Stomach (tissue), 9 donors: ENCODE measurements around the gene GPR17. TPM values are rescaled to one million over a fixed set of nuclear protein-coding genes. Genes with fewer than 3 reads are reported as not detected.

Experiments used
- DNase-seq, 2 donors: peaks; one replicate each; pipeline versions ENCODE4 v3.0.0 to v3.0.0-alpha.2; 2013 to 2019
- H3K27ac ChIP-seq, 5 donors: fragments of 200-600 bp in 4 of 5; sonication (generic) in 4 of 5; one replicate each; pipeline ENCODE4 v1.5.1; 2013 to 2019; ENCODE audit warnings: mild to moderate bottlenecking in 1 of 5, moderate library complexity in 1 of 5
- H3K27me3 ChIP-seq, 3 donors: fragments of 200-600 bp; sonication (generic); one replicate each; pipeline ENCODE4 v1.5.1; 2017 to 2019; ENCODE audit warnings: mixed run types in 1 of 3
- H3K36me3 ChIP-seq, 4 donors: fragments of 200-600 bp; sonication (generic); 1 replicate in 3 of 4; 2 replicates in 1 of 4; pipeline ENCODE4 v1.5.1; 2016 to 2019
- H3K4me1 ChIP-seq, 4 donors: fragments of 200-600 bp; sonication (generic); one replicate each; pipeline ENCODE4 v1.5.1; 2016 to 2019
- H3K4me3 ChIP-seq, 4 donors: fragments of 200-600 bp; sonication (generic) in 3 of 4; one replicate each; pipeline ENCODE4 v1.5.1; 2016 to 2019; ENCODE audit warnings: mild to moderate bottlenecking in 1 of 4
- H3K9me3 ChIP-seq, 4 donors: fragments of 200-600 bp; sonication (generic); one replicate each; pipeline ENCODE4 v1.5.1; 2016 to 2019
- CTCF ChIP-seq, 7 experiments: fragments of 450-650 bp in 4 of 7; fragments of 200-600 bp in 3 of 7; sonication (generic) in 3 of 7; IDR thresholded peaks; one replicate each; pipeline ENCODE4 v1.5.1; 2016 to 2019; ENCODE audit warnings: antibody characterized with exemption in 7 of 7, control low read depth in 2 of 7, mild to moderate bottlenecking in 1 of 7
- EP300 ChIP-seq: sonication (generic); formaldehyde crosslinking; IDR thresholded peaks from one replicate; pipeline ENCODE4 v1.6.1; 2017; ENCODE audit warnings: antibody characterized with exemption
- POLR2A ChIP-seq, 4 donors: fragments of 450-650 bp; IDR thresholded peaks; one replicate each; pipeline ENCODE4 v1.6.1; 2016; ENCODE audit warnings: antibody characterized with exemption in 4 of 4, control low read depth in 2 of 4, mild to moderate bottlenecking in 1 of 4, moderate library complexity in 1 of 4
- POLR2AphosphoS5 ChIP-seq, 3 donors: sonication (generic); formaldehyde crosslinking; IDR thresholded peaks; one replicate each; pipeline ENCODE4 v1.6.1; 2016; ENCODE audit warnings: antibody characterized with exemption in 3 of 3
- WGBS, 5 donors: extraction: QIAGEN DNeasy Blood & Tissue Kit in 3 of 5; methylation state at CpG; one replicate each; pipeline versions ENCODE4 v1.1.5 to v1.1.7; 2013 to 2018; 5-methylcytosine and 5-hydroxymethylcytosine counted together
- intact Hi-C: fragments of 100-400 bp; cut with DNase I; formaldehyde crosslinking; loops from one replicate; pipeline ENCODE4 v1.15.1; 2023; ENCODE audit warnings: low total_unique reads
- polyA plus RNA-seq, 3 donors: library from polyadenylated mRNA; stranded (reverse); fragments of 200-250 nt; gene quantifications; one replicate each; pipeline ENCODE4 v1.2.3, GENCODE V29; 2013
- total RNA-seq, 5 donors: library from RNA; depleted of rRNA; stranded (reverse); fragments of >200 nt; gene quantifications; one replicate each; pipeline versions ENCODE4 v1.1.0 to v1.2.3, GENCODE V29; 2014 to 2016
- donor health status: healthy with polysubstance abuse.
- donor health status: Bipolar disorder and iron deficiency.
- donor health status: healthy.

Gene GPR17
- total and polyA plus RNA-seq, 8 donors, result 0.19 to 0.61 (median 0.25) TPM; not detected in 5

GRCh38 chr2:127680706-127681287 lies 34.8 kb downstream of the GPR17 start:
- H3K27ac ChIP-seq, result peak overlapping the region in 4 of 5 donors; percentile 34 to 72 (median 54)
- H3K36me3 ChIP-seq, result no peaks in the 10 kb centered on the region
- no peak for DNase-seq
- H3K27me3 ChIP-seq, result peaks cover 0 to 13% (median 6%) of the 10 kb centered on the region in 3 donors
- H3K4me3 ChIP-seq, result peak overlapping the region in 3 of 4 donors; percentile 16 to 22 (median 21)
- H3K4me1 ChIP-seq, result peaks cover 6 to 53% (median 32%) of the 10 kb centered on the region in 4 donors
- no peak for TF ChIP-seq EP300
- no peak for TF ChIP-seq POLR2A (IDR thresholded peaks at IDR 0.05)
- no peak for TF ChIP-seq CTCF (IDR thresholded peaks at IDR 0.05)
- no peak for TF ChIP-seq POLR2AphosphoS5 (IDR thresholded peaks at IDR 0.05)
- intact Hi-C loops, result no loop called here
- 77 to 84% (median 82%) methylated on average over 19 of the region's 19 CpGs for WGBS, 5 donors
- H3K9me3 ChIP-seq, result no peaks in the 10 kb centered on the region

GRCh38 chr2:127681288-127681804 lies 35.4 kb downstream of the GPR17 start:
- peak overlapping the region in 4 of 5 donors; percentile 34 to 72 (median 54) for H3K27ac ChIP-seq
- peak overlapping the region in 3 of 4 donors; percentile 16 to 22 (median 21) for H3K4me3 ChIP-seq
- peaks cover 0 to 7% (median 4%) of the 10 kb centered on the region in 3 donors for H3K27me3 ChIP-seq
- DNase-seq, result no peak
- peaks cover 6 to 47% (median 29%) of the 10 kb centered on the region in 4 donors for H3K4me1 ChIP-seq
- TF ChIP-seq POLR2A (IDR thresholded peaks at IDR 0.05) (no peak), CTCF (IDR thresholded peaks at IDR 0.05) (no peak), EP300 (no peak), POLR2AphosphoS5 (IDR thresholded peaks at IDR 0.05) (no peak)
- intact Hi-C loops, result no loop called here
- no peaks in the 10 kb centered on the region for H3K9me3 ChIP-seq
- 35 to 48% (median 46%) methylated on average over 16 to 25 of the region's 25 CpGs for WGBS, 5 donors
- no peaks in the 10 kb centered on the region for H3K36me3 ChIP-seq

GRCh38 chr2:127681976-127682857 lies 36.3 kb downstream of the GPR17 start:
- no peak overlapping the region for H3K4me3 ChIP-seq
- peaks cover 6 to 39% (median 23%) of the 10 kb centered on the region in 4 donors for H3K4me1 ChIP-seq
- H3K27ac ChIP-seq, result peak overlapping the region in 1 of 5 donors; percentile 72
- no peaks in the 10 kb centered on the region for H3K27me3 ChIP-seq
- H3K36me3 ChIP-seq, result no peaks in the 10 kb centered on the region
- no peak for DNase-seq
- H3K9me3 ChIP-seq, result no peaks in the 10 kb centered on the region
- intact Hi-C loops, result no loop called here
- WGBS, 5 donors, result 62 to 84% (median 76%) methylated on average over 6 of the region's 6 CpGs
- no peak for TF ChIP-seq POLR2AphosphoS5 (IDR thresholded peaks at IDR 0.05)
- no peak for TF ChIP-seq EP300
- no peak for TF ChIP-seq POLR2A (IDR thresholded peaks at IDR 0.05)
- TF ChIP-seq CTCF (IDR thresholded peaks at IDR 0.05), result no peak

- Histone ChIP-seq H3K9me3 (no peaks in the 10 kb centered on the region), H3K4me3 (no peak overlapping the region), H3K4me1 (peaks cover 6 to 35% (median 22%) of the 10 kb centered on the region in 4 donors), H3K27me3 (no peaks in the 10 kb centered on the region), H3K27ac (peak overlapping the region in 2 of 5 donors; percentile 32 to 69), H3K36me3 (no peaks in the 10 kb centered on the region)
- intact Hi-C loops, result no loop called here
- TF ChIP-seq POLR2A (IDR thresholded peaks at IDR 0.05), result no peak
- no peak for TF ChIP-seq CTCF (IDR thresholded peaks at IDR 0.05)
- TF ChIP-seq EP300, result no peak
- TF ChIP-seq POLR2AphosphoS5 (IDR thresholded peaks at IDR 0.05), result no peak
- no peak for DNase-seq
Observed at GRCh38 chr2:127683056-127683455, 37.1 kb downstream of the GPR17 start.
